Urothelium cell line (cell line): ENCODE measurements around the gene ADCY2.
A peak's percentile ranks its signal among the peaks of the same experiment; 100 is the strongest.

Source experiments
- DNase-seq: peaks from one replicate; pipeline ENCODE4 v3.0.0; 2011; ENCODE audit warnings: low spot score, mixed read lengths
- FAIRE-seq: peaks from 2 replicates; lab custom pipeline; 2011; peaks lifted over from hg19 to GRCh38; lab: Jason Lieb, UNC

The ADCY2 gene

GRCh38 chr5:7852542-7852941, 456.6 kb downstream of the ADCY2 start:
- DNase-seq = no peak
- FAIRE-seq = no peak

GRCh38 chr5:7852988-7853387, 457.1 kb downstream of the ADCY2 start:
- no peak for FAIRE-seq
- no peak for DNase-seq

- no peak for FAIRE-seq
- no peak for DNase-seq
Measured at GRCh38 chr5:7855611-7856010, 459.7 kb downstream of the ADCY2 start.

- no peak for FAIRE-seq
- DNase-seq = peak; percentile 57
Measured at GRCh38 chr5:7856855-7857254, 460.9 kb downstream of the ADCY2 start.

GRCh38 chr5:7857361-7857760, 461.4 kb downstream of the ADCY2 start:
- DNase-seq = no peak
- FAIRE-seq = no peak

- DNase-seq (no peak), FAIRE-seq (no peak)
Measured at GRCh38 chr5:7857926-7858632, 462.1 kb downstream of the ADCY2 start.

GRCh38 chr5:7866196-7866595, 470.3 kb downstream of the ADCY2 start:
- no peak for FAIRE-seq
- DNase-seq = no peak

- FAIRE-seq (no peak), DNase-seq (no peak)
Measured at GRCh38 chr5:7867260-7867659, 471.3 kb downstream of the ADCY2 start.

GRCh38 chr5:7868427-7868772, 472.5 kb downstream of the ADCY2 start:
- FAIRE-seq = no peak

GRCh38 chr5:7868773-7869473, 473.0 kb downstream of the ADCY2 start, which contains the start of the genes FASTKD3 and MTRR:
FASTKD3 (minus strand) TSS chr5:7869031; CDS start chr5:7868083, 948 bp downstream.
MTRR (plus strand) TSS chr5:7869148; CDS start chr5:7870795, 1,647 bp downstream.
- DNase-seq = peak; percentile 98
- FAIRE-seq = peak; percentile 97

More at GRCh38 chr5:7868427-7868772, 472.5 kb downstream of the ADCY2 start:
- peak; percentile 19 for DNase-seq

- peak; percentile 41 for DNase-seq
Measured at GRCh38 chr5:7869474-7870136, 473.7 kb downstream of the ADCY2 start.

GRCh38 chr5:7871653-7872052, 475.7 kb downstream of the ADCY2 start:
- no peak for DNase-seq
- no peak for FAIRE-seq

More at GRCh38 chr5:7869474-7870136, 473.7 kb downstream of the ADCY2 start:
- no peak for FAIRE-seq

- no peak for FAIRE-seq
- no peak for DNase-seq
Measured at GRCh38 chr5:7872517-7873130, 476.7 kb downstream of the ADCY2 start.

GRCh38 chr5:7873216-7873615, 477.3 kb downstream of the ADCY2 start:
- FAIRE-seq = no peak
- no peak for DNase-seq

- DNase-seq (no peak), FAIRE-seq (no peak)
Measured at GRCh38 chr5:7874639-7875038, 478.7 kb downstream of the ADCY2 start.

- FAIRE-seq = no peak
- DNase-seq = no peak
Measured at GRCh38 chr5:7875151-7875550, 479.2 kb downstream of the ADCY2 start.

GRCh38 chr5:7876867-7877266, 480.9 kb downstream of the ADCY2 start:
- no peak for FAIRE-seq
- no peak for DNase-seq

GRCh38 chr5:7877851-7878250, 481.9 kb downstream of the ADCY2 start:
- DNase-seq (no peak), FAIRE-seq (no peak)

GRCh38 chr5:7878381-7878873, 482.5 kb downstream of the ADCY2 start:
- DNase-seq (no peak), FAIRE-seq (no peak)
